Right lobe of liver (tissue), 4 donors: ENCODE measurements around the gene NDUFAF5.

Experiments used
- CTCF ChIP-seq, 4 donors: fragments of 200-600 bp in 3 of 4; fragments of 450-650 bp in 1 of 4; IDR thresholded peaks; one replicate each; pipeline versions ENCODE4 v1.5.1 to v1.8.0; 2016 to 2022; ENCODE audit warnings: antibody characterized with exemption in 4 of 4, mild to moderate bottlenecking in 2 of 4
- POLR2A ChIP-seq: fragments of 450-650 bp; IDR thresholded peaks from one replicate; pipeline ENCODE4 v1.6.1; 2017; ENCODE audit warnings: antibody characterized with exemption, mild to moderate bottlenecking
- donor health status: DM: no; HTN: no; CAD: no.
- donor health status: DM: no; HTN: no; CAD: no.
- donor health status: DM: no; HTN: yes; CAD: no.

GRCh38 chr20:13735826-13736225 is 49.0 kb upstream of the NDUFAF5 start:
- TF ChIP-seq CTCF (IDR thresholded peaks at IDR 0.05) (no peak), POLR2A (no peak)
